Esophagus squamous epithelium (tissue), 4 donors: ENCODE results near the gene ANKS1A.

Source experiments
- CTCF ChIP-seq, 6 experiments: fragments of 450-650 bp in 4 of 6; fragments of 200-600 bp in 2 of 6; sonication (generic) in 2 of 6; IDR thresholded peaks; one replicate each; pipeline ENCODE4 v1.5.1; 2016 to 2019; ENCODE audit warnings: antibody characterized with exemption in 6 of 6, mild to moderate bottlenecking in 4 of 6, moderate library complexity in 4 of 6
- POLR2A ChIP-seq, 4 donors: fragments of 450-650 bp; IDR thresholded peaks; one replicate each; pipeline ENCODE4 v1.6.1; 2017; ENCODE audit warnings: antibody characterized with exemption in 4 of 4, mild to moderate bottlenecking in 4 of 4, moderate library complexity in 3 of 4

DNA sequence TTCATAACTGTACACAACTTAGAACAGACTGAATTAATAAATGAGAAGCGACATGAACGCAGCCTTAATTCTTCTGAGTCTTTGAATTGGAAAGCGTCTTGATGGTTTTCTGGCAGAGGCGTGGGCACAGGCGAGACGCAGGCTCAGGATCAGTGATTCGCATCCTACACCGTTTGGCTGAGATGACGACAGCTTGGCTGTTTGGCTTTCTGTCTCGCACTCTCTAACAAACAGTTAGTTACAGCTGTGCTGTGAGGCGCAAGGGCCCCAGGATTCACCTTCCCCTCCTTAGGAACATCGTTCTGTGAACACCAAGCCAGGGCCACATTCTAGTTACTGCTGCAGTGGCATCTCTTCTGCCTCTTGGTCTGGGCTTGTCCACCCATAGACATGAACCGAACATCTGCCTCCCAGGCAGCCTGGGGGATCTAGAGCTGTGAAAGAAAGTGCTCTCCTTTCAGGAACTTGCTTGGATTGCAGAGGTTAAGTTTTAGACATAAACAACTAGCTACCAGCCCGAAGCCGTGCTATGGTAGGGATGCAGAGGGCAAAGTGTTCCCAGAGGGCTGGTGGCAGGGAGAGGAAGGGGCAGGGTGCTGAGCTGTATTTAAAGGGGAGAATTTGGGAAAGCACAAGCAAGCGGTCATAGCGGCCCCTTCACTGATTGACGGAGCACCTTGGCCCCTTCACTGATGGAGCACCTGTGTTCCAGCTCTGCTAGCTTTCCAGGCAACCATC lies 202.5 kb downstream of the ANKS1A start:
- TF ChIP-seq CTCF (IDR thresholded peaks at IDR 0.05) = no peak
- TF ChIP-seq POLR2A (IDR thresholded peaks at IDR 0.05) = no peak
